GM19395 (cell line): ENCODE data around the gene RNF38.
"Not testable (repeated sequence)": the region's sequence is repeated elsewhere in the genome, so short reads cannot be mapped to it uniquely, and the experiment has no call there.

Experiments
- ATAC-seq: cut with Tn5 transposase; IDR thresholded peaks from one replicate; pipeline ENCODE4 v1.9.1; 2021; ENCODE audit warnings: mild to moderate bottlenecking, moderate library complexity; ENCODE audit not compliant: unreplicated experiment

The RNF38 gene

GRCh38 chr9:36336131-36336907 lies 63.8 kb downstream of the RNF38 start:
- no peak for ATAC-seq

DNA sequence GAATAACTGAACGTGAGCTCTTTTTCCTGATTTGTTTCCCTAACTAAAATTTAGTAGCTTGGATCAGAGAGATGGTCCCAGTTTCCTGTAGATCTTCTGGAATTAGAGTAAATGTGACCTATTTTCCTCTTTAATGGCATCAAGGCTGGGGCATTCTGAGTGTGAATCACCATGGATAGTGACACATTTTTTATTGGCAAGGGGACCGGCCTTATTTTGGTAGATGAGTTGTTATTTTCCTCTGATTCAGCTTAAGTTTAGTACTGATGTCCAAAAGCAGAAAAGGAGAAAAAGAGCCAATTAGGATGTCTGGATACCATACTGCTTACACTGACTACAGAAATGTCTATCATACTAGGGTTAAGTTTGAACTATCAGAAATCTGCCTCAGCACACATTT lies 68.1 kb downstream of the RNF38 start:
- ATAC-seq = no peak

- ATAC-seq = no peak
Observed at GRCh38 chr9:36328798-36329411, 71.2 kb downstream of the RNF38 start.

GRCh38 chr9:36325081-36325828 lies 74.8 kb downstream of the RNF38 start:
- ATAC-seq = no peak

DNA sequence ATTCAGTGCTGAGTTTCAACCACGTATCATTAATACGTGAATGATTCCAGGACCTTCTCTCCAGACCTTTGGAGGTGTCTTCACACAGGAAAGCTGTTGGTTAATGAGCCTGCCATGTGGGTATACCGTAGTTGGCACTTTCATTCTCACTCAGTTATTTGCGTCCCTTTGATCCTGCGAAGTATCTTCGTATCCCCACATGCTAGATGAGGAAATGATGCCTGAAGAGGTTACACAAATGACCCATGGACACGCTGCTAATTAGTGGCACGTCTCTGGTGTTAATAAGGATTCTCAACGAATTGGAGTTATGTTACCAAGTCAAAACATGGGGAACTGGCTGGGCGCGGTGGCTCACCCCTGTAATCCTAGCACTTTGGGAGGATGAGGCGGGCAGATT lies 76.1 kb downstream of the RNF38 start:
- ATAC-seq = no peak

- no peak for ATAC-seq
Observed at GRCh38 chr9:36322462-36322861, 77.6 kb downstream of the RNF38 start.

DNA sequence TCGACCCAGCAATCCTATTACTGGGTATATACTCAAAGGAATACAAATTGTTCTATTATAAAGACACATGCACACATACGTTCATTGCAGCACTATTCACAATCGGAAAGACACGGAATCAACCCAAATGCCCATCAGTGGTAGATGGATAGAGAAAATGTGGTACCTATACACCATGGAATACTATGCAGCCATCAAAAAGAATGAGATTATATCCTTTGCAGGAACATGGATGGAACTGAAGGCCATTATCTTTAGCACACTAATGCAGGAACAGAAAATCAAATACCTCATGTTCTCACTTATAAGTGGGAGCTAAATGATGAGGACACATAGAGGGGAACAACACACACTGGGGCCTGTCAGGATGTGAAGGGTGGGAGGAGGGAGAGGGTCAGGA lies 78.2 kb downstream of the RNF38 start:
- ATAC-seq = not testable (repeated sequence)

GRCh38 chr9:36320466-36320865 lies 79.6 kb downstream of the RNF38 start:
- no peak for ATAC-seq

GRCh38 chr9:36319806-36320205 lies 80.3 kb downstream of the RNF38 start:
- no peak for ATAC-seq

DNA sequence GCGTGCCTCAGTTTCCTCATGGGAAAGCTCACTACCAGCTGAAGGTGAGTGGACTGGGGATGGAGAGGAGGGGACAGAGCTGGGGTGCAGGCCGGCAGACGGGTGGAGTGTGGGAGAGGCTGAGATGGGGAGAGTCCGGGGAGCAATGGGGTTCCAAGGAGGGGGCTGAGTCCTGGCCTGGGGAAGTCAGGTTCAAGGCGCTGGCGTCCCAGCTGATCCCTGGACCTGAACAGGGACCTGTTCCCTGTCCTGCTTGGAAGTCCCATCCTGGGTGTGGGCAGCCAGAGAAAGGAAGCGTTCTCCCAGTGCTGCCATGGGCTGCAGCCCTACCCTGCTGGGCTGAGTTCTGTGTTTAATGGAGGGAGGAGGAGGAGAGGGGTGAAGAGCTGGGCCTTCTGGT lies 80.9 kb downstream of the RNF38 start:
- ATAC-seq = no peak

- ATAC-seq = no peak
Observed at GRCh38 chr9:36318212-36318802, 81.8 kb downstream of the RNF38 start.

- ATAC-seq = no peak
Observed at GRCh38 chr9:36317766-36318165, 82.3 kb downstream of the RNF38 start.

GRCh38 chr9:36316611-36317317 lies 83.3 kb downstream of the RNF38 start:
- ATAC-seq = no peak

GRCh38 chr9:36316049-36316448 lies 84.0 kb downstream of the RNF38 start:
- ATAC-seq = no peak

GRCh38 chr9:36315283-36315682 lies 84.8 kb downstream of the RNF38 start:
- ATAC-seq = no peak

DNA sequence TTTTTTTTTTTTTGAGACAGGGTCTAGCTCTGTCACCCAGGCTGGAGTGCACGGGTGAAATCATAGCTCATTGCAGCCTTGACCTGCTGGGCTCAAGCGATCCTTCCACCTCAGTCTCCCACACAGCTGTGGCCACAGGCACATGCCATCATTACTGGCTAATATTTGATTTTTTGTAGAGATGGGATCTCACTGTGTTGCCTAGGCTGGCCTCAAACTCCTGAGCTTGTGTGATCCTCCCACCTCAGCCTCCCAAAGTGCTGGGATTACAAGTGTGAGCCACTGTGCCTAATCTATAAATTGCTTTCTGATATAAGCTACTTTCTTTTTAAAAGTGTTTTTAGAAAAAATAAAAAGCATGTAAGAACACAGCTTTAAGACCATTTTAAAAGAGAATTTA lies 85.3 kb downstream of the RNF38 start:
- no peak for ATAC-seq

GRCh38 chr9:36306471-36307306 lies 93.4 kb downstream of the RNF38 start:
- ATAC-seq = no peak

DNA sequence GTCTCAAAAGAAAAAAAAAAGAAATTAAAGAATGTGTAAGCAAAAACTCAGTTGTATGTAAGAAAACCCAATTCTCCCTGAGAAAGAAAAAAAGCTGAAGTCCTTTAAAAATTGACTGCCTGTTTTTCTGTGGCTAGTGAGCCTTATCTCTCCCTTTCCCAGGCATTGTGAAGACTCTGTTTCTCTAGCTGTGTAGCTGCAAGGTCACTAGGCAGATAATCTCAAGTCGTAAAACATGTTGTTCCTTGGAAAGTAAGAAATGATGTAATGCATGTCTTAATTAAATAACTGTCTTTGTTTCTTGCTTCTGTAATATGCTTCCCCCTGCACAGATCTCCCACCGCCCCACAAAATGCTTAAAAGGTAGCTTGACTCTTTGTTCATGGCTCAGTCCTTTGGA lies 95.7 kb downstream of the RNF38 start:
- ATAC-seq = not testable (repeated sequence)

DNA sequence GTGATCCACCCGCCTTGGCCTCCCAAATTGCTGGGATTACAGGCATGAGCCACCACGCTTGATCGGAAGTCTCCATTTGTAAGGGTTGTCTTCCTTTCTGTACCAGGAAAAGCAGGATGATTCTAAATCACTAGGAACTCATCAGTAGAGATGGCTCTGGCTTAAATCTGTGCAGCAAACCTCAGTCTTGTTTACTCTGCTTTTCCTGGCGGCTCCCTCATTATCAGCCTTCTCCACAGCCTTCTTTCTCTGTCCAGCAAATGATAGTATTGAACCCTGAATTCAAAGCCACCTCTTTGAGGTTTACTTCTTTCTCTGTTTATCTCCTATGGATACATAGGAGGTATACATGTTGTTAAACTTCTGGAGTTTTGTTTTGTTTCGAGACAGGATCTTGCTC lies 98.8 kb downstream of the RNF38 start:
- no peak for ATAC-seq

- no peak for ATAC-seq
Observed at GRCh38 chr9:36298566-36298965, 101.5 kb downstream of the RNF38 start.
